HG03457 (cell line): ENCODE data around the gene RABGEF1.
A peak's percentile ranks its signal among the peaks of the same experiment; 100 is the strongest.
"Not testable (repeated sequence)": the region's sequence is repeated elsewhere in the genome, so short reads cannot be mapped to it uniquely, and the experiment has no call there.

ENCODE experiments used
- ATAC-seq: cut with Tn5 transposase; IDR thresholded peaks from one replicate; pipeline ENCODE4 v1.9.1; 2021; ENCODE audit warnings: moderate number of reproducible peaks; ENCODE audit not compliant: unreplicated experiment

Gene RABGEF1

DNA sequence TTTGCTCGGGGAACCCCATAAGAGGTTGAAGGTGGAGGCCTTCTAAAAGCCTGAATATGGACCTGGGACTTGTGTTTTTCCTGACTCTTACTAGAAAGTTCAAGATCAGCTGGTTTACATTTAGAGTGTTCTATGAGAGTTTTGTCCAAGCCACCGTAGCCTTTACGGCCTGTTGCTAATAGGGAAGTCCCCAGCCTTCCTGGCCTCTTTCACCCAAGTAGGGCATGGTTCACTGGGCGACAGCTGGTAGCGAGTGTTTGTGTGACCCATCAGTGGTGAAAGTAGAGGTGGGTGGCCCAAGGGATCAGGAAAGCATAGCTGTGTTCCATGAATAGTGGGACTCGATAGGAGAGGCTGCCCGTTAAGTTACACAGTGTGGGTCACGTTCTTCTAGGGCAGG, 60.1 kb downstream of the RABGEF1 start:
- no peak for ATAC-seq

DNA sequence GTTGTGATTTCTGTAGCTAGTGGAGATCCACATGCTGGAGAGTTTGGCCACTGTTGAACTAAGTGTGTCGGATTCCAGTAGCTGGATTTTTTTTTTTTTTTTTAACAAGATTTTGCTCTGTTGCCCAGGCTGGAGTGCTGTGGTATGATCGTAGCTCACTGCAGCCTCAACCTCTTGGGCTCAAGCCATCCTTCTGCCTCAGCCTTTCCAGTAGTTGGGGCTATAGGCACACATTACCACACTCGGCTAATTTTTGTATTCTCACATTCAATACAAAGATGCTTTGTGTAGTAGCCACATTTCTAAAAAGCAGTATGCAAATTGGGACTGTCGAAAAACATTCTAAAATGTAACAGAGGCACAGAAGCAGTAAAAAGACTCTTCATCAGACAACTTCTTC, 63.5 kb downstream of the RABGEF1 start:
- ATAC-seq, result no peak

DNA sequence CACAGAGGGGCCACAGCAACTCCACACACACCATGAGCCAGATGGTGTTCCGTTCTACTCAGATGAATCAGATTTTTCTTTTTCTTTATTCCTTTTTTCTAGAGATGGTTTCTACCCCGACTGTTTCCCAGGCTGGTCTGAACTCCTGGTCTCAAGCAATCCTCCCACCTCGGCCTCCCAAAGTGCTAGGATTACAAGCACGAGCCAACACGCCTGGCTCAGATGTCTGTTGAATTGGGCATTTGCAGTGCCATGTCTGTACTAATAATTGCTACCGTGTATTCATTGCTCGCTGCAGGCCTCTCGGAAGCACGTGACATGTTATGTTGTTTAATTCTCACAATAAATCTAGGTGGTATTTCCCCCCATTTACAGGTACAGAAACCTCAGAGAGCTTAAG, 67.2 kb downstream of the RABGEF1 start:
- no peak for ATAC-seq

DNA sequence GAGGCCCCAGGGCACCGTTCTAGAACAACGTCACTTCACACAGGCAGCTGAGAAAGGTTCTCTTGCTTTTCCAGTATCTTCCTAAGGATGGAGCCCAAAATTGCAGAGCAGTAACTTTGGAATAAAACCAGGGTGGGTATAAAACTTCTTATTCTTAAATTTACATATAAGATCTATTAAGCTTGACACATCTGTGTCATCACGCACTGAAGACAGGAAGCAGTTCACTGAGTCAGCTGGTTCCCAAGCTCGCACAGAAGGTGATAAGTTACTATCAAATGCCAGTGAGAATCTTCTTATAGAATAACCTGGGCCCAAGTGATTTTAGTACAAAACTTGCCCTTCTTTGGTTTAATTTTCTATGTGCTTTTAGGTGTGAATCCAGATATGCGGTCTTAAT, 70.2 kb downstream of the RABGEF1 start:
- no peak for ATAC-seq

DNA sequence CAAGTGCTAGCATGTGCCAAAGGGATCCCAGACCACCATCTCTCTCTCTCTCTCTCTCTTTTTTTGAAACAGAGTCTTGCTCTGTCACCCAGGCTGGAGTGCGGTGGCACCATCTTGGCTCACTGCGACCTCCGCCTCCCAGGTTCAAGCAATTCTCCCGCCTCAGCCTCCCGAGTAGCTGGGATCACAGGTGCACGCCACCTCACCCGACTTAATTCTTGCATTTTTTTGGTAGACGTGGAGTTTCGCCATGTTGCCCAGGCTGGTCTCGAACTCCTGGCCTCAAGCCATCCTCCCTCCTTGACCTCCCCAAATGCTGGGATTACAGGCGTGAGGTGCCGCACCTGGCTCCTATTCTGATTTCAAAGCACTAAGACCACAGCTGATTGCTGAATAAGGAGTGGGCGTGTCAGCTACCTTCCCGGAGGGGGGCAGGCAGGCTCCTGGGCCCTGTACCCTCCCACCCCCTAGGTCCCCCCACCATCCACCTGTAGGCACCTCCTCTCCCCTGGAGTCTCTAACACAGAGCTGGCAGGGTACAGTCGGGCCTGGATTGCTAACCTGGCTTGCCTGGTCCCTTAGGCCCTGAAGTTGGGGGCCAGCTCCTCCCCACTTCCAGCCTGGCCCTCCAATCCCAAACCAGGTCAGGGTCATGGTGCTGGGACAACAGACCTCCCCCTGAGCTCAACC, 74.8 kb downstream of the RABGEF1 start:
- ATAC-seq, result not testable (repeated sequence)

DNA sequence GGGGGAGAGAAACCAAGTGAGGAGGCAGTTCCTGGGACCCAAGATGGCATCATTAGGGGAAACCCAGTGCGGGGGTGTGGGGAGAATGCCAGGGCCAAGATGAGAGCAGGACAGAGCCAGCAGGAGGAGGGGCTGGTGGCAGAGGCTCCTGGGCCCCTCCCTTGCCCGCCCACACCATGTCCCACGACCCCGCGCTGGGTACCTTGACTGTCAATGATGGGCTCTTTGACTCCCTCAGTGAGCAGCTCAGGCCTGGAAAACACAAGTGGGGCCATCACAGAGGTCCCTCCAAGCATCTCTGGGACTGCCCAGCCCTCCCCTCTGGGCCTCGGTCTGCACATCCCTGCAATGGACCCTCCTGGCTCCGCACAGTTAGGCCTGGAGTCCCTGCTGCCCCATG, 75.4 kb downstream of the RABGEF1 start:
- ATAC-seq, result no peak

DNA sequence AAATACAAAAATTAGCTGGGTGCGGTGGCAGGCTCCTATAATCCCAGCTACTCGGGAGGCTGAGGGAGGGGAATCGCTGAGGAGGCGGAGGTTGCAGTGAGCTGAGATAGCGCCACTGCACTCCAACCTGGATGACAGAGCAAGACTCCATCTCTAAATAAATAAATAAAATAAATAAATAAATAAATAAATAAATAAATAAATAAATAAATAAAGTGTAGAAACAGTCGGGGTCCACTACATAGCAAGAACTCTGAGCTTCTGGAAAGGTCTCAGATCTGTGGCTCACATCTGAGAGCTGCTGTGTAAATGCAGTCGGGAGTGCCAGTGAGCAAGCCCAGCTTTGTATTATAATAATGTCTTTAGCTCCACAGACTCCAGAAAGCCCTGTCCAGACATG, 76.1 kb downstream of the RABGEF1 start:
- ATAC-seq, result not testable (repeated sequence)

DNA sequence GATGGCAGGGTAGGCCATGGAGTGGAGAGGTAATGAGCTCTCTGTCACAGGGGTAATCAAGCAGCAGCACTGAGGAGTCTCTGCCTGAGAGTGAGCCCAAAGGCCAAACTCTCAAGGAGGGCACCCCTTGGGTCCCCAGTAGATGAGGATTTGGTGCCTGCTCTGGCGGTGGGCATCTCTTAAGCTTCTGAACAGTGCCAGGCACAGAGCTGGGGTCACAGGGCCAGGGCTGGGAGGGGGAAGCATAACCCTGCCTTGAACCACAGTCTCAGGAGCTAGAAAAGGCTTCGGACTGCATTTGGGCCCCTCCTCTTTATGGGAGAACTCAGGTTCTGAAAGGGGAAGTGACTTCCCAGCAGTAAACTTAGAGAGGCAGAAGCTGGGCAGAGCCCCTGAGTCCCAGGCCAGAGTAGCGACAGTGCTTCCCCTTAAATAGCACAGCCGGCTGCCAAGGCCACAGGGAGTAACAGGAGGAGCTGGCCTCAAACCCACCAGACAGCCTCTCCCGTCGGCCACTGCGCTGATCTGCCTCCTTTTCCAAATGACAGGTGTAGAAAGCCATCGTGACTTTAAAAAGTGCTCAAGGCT, 76.8 kb downstream of the RABGEF1 start:
- ATAC-seq, result not testable (repeated sequence)

DNA sequence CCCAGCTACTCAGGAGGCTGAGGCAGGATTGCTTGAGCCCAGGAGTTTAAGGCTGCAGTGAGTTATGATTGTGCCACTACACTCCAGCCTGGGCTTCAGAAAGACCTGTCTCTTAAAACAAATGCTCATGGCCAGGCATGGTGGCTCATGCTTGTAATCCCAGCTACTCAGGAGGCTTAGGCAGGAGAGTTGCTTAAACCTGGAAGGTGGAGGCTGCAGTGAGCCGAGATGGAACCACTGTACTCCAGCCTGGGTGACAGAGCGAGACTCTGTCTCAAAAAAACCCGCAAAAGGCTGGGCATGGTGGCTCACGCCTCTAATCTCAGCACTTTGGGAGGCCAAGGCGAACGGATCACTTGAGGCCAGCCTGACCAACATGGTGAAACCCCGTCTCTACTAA, 77.4 kb downstream of the RABGEF1 start:
- ATAC-seq, result not testable (repeated sequence)

DNA sequence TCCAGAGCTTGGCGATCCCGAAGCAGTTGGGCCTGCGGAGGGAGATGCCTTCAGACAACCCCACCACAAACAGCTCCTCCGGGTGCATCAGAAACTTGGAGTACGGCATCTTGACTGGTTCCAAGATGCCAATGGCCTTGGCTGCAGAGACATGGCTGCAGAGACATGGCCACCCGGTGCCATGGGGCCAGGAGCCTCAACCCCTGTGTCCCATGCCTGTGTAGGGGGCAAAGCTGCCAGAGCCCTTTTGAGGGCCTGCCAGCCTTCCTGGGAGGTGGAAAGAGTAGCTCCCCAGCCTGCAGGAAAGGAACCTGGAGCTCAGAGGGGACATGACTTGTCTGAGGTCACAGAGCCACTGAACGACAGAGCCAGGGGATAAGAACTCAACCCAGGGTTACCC, 83.5 kb downstream of the RABGEF1 start:
- no peak for ATAC-seq

DNA sequence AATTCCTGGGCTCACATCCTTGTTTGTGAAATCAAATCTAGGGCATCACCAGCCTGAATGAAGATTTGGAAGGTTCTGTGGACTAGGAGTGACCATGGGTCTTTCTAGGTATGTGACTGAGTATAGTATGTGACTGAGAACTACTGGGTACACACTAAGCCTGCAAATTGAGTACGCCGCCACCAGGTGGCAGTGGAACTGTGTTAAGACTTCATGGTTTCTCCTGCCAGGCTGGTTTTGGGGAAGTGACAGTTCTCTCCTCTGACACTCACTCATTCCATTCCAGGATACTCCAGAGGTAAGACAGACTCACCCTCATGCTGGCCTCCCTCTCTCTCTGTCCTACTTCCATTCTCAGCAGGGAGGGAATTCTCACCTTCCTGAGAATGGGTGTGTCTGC, 85.0 kb downstream of the RABGEF1 start:
- not testable (repeated sequence) for ATAC-seq

DNA sequence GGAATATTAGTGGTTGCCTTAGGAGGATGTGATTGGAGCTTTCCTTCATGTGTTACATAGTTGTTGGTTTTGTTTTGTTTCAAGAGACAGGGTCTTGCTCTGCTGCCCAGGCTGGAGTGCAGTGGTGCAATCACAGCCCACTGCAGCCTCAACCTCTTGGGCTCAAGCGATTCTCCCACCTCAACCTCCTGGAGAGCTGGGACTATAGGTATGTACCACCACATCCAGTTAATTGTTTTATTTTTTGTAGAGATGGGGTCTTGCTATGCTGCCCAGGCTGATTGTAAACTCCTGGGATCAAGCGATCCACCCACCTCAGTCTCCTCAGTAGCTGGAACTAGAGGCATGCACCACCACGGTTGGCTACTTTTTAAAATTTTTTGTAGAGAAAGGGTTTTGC, 86.1 kb downstream of the RABGEF1 start:
- ATAC-seq, result no peak

DNA sequence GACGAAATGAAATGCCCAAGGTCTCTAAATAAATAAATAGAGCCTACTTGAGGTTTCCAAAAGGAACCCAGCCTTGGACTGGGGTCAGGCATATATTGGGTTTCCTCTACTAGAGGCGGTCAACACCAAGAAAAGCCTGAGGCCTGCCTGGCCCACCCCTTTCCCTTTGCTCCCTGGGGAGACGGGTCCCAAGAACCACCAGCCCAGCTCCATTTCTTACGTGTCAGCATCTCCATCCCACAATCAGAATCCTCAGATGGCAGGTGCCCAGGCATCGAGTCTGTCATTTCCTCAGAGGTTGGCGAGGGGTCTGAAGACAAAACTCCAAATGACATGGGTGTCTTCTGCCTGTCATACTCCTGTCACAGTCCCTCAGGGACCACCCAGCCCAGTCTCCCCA, 90.4 kb downstream of the RABGEF1 start:
- ATAC-seq, result not testable (repeated sequence)

DNA sequence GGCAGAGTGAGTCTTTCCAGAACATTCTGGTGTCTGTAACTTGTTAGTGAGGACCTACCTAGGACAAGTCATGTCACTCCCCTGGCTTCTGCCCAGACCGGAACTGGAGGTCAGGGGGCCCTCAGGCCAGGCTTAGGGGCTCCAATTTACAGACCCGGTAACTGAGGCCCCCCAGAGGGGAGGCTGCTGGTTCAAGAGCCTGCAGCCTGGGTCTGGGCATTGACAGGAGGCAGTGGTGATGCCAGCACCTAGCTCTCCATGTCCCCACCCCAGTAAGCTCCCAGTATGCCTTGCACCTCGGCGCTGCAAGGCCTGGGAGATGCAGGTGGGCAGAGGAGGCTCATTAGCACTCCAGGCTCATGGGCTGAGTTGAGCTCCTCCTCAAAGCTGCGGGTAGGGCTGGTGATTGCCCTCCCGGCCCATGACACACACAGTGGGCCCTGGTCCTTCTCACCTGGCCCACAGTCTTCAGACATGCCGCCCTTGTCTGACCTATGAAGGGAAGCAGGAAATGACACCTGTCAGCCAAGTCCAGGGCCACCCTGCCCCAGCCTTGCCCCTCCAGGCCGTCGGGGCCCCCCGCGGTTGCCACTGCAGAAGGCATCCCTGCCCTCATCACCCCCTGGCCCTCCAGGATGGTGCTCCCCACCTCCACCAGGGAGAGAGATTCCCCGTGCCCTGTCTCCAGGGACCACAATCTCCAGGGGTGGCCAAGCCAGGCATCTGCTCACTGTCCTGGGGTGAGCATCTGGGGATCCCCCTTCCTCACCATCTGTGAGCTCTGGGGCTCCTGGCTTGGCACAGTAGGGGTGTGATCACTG, 92.2 kb downstream of the RABGEF1 start:
- no peak for ATAC-seq

DNA sequence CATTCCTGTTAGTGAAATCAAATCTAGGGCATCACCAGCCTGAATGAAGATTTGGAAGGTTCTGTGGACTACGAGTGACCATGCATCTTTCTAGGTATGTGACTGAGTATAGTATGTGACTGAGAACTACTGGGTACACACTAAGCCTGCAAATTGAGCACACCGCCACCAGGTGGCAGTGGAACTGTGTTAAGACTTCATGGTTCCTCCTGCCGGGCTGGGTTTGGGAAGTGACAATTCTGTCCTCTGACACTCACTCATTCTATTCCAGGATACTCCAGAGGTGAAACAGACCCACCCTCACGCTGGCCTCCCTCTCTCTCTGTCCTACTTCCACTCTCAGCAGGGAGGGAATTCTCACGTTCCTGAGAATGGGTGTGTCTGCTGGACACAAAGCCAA, 96.5 kb downstream of the RABGEF1 start:
- no peak for ATAC-seq

DNA sequence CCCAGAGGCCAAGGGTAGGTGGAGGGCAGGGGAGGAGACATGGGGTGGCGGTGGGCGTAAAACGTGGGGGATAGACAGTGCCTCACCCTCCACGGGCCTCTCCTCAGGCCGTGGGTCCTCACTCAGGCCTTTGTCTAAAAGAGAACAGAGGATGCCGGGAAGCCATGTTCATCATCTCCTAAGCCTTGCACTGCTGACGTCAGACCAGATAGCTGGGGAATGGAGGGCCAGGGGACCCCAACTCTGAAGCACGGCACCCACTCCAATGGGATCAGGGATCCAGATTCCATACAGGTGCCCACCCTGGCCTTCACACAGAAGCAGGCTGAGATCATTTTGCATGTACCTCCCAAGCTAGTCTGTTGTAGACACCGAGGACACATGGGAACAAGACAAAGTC, 97.1 kb downstream of the RABGEF1 start:
- no peak for ATAC-seq

DNA sequence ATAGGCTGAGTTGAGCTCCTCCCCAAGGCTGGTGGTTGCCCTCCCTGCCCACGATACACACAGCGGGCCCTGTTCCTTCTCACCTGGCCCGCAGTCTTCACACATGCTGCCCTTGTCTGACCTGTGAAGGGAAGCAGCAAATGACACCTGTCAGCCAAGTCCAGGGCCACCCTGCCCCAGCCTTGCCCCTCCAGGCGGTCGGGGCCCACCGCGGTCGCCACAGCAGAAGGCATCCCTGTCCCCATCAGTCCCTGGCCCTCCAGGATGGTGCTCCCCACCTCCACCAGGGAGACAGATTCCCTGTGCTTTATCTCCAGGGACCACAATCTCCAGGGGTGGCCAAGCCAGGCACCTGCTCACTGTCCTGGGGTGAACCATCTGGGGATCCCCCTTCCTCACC, 99.3 kb downstream of the RABGEF1 start:
- ATAC-seq, result no peak

DNA sequence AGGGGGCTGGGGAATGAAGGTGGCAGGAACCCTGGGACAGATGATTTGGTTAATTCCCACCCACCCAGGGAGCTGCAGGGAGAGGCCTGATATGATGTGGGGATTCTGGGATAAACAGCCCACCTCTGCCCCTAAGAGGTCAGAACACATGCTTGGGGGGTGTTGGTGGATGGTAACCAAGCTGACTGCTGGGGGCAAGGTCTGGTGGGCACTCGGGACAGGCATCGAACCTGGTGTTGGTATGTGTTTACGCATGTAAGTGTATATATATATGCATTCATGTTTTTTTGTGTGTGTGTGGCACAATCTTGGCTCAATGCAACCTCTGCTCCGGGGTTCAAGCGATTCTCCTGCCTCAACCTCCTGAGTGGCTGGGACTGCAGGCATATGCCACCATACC, 99.8 kb downstream of the RABGEF1 start:
- no peak for ATAC-seq

DNA sequence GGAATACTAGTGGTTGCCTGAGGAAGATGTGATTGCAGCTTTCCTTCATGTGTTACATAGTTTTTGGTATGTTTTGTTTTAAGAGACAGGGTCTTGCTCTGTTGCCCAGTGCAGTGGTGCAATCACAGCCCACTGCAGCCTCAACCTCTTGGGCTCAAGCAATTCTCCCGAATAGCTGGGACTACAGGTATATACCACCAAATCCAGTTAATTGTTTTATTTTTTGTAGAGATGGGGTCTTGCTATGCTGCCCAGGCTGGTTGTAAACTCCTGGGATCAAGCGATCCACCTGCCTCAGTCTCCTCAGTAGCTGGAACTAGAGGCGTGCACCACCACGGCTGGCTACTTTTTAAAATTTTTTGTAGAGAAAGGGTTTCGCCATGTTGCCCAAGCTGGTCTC, 101.4 kb downstream of the RABGEF1 start:
- ATAC-seq, result no peak

DNA sequence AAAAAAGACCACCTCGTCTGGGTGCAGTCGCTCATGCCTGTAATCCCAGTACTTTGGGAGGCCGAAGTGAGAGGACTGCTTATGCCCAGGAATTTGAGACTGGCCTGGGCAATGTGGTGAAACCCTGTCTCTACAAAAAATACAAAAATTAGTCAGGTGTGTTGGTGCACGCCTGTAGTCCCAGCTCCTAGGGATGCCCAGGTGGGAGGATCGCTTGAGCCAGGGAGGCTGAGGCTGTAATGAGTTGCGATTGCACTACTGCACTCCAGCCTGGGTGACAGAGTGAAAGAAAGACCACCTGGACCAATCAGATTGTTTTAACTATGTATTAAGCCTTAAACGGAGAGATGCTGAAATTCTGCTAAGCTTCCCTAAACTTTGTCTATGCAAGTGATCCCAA, 103.0 kb downstream of the RABGEF1 start:
- ATAC-seq, result not testable (repeated sequence)

DNA sequence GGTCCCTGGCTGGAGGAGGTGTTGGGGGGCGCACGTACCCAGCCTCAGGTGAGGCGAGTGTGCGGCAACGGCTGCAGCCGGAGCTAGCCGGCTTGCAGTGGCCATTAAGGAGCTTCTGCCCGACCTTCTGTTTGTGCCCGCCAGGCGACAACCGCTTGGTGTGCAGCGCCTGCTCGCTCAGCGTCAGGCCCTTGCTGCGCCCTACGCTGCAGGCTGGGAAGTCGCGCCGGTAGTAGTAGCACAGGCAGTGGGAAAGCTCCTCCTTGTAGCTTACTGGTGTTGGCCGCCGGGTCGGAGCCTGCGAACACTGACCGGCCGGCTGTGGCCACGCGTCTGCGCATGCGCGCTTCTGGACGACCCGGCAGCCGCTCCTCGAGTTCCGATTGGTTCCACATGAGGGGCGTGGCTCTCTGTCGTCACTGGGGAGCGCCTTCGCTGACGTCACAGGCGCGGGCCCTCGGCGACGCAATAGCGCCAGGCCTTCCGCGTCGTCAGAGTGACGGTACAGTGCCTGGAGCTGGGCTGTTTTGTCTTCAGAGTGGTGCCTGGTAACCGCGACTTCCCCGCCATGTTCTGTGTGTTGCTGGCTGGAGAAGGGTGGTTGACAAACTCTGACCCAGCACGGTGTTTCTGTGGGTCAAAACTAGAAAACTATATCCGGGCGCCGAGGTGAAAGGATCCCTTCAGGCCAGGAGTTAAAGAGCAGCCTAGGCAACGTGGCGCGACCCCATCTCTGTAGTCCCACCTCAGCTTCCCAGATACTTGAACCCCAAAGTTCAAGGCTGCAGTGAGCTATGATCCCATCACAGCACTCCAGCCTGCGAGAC, 104.2 kb downstream of the RABGEF1 start:
- peak; percentile 80 for ATAC-seq
